OCI-LY3 (cell line): Measurements from ENCODE around the gene ZDHHC13.

ENCODE experiments used
- EZH2phosphoT487 ChIP-seq: fragments of 200-600 bp; shearing (Covaris generic); IDR thresholded peaks from 2 replicates; pipeline ENCODE4 v1.6.1; 2018; ENCODE audit warnings: antibody characterized with exemption, mixed run types, low read depth
- TF ChIP-seq, protein P1 (sequence below): fragments of 200-600, 300-600 bp; sonication (generic); IDR thresholded peaks from 2 replicates; pipeline ENCODE4 v1.5.1; 2014; ENCODE audit warnings: antibody characterized with exemption, low read length, low read depth

DNA sequence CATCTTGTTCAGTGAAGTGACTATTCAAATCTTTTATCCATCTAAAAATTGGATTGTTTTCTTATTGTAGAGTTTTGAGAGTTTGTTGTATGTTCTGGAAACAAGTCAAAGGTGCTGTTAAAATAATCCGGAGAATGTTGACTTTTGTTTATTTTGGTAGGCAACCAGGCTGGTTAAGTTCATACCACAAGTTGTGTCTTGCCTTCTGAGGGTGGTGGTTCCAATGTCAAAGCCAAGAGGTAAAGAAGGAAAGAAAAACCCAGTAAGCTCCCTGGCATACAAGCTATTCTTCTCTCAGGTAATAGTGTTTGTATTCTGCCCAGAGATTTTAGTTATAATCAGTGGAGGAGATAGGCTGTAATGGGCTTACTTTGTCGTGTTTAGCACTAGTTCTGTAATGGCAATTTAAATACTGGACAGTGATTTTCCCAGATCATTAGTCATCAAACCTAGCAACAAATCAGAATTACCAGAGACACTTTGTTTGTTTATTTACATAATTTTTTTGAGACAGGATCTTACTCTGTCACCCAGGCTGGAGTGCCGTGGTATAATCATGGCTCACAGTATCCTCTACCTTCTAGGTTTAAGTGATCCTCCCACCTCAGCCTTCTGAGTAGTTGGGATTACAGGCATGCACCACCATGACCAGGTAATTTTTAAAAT is 99.9 kb downstream of the ZDHHC13 start:
- TF ChIP-seq, protein P1, sequence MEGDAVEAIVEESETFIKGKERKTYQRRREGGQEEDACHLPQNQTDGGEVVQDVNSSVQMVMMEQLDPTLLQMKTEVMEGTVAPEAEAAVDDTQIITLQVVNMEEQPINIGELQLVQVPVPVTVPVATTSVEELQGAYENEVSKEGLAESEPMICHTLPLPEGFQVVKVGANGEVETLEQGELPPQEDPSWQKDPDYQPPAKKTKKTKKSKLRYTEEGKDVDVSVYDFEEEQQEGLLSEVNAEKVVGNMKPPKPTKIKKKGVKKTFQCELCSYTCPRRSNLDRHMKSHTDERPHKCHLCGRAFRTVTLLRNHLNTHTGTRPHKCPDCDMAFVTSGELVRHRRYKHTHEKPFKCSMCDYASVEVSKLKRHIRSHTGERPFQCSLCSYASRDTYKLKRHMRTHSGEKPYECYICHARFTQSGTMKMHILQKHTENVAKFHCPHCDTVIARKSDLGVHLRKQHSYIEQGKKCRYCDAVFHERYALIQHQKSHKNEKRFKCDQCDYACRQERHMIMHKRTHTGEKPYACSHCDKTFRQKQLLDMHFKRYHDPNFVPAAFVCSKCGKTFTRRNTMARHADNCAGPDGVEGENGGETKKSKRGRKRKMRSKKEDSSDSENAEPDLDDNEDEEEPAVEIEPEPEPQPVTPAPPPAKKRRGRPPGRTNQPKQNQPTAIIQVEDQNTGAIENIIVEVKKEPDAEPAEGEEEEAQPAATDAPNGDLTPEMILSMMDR: no peak
- TF ChIP-seq EZH2phosphoT487: no peak
